Measurements from ENCODE around the gene LTBP1.
A peak's percentile ranks its signal among the peaks of the same experiment; 100 is the strongest.
"Not testable (repeated sequence)": the region's sequence is repeated elsewhere in the genome, so short reads cannot be mapped to it uniquely, and the experiment has no call there.

LTBP1 gene

GRCh38 chr2:33409417-33409955 is 462.7 kb downstream of the LTBP1 start:
- DNase-seq: no peak

DNA sequence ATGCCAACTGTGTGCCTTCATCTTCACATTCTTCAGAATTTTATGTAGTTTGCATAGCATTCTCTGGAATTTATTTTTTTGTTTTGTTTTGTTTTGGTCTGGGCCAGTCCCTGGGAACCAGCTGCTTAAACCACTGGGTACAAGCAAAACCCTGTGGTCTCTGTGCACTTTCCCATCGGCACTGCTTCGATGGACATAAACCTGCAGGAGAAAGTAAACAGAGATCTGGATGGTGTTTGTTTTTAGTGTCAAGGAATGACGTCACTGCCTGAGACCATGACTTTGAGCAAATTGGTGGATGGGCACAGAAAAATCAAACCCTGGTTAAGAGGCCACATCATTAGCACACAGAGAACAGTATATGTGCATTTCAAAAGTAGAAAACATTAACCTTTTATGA is 465.0 kb downstream of the LTBP1 start:
- DNase-seq: no peak

DNA sequence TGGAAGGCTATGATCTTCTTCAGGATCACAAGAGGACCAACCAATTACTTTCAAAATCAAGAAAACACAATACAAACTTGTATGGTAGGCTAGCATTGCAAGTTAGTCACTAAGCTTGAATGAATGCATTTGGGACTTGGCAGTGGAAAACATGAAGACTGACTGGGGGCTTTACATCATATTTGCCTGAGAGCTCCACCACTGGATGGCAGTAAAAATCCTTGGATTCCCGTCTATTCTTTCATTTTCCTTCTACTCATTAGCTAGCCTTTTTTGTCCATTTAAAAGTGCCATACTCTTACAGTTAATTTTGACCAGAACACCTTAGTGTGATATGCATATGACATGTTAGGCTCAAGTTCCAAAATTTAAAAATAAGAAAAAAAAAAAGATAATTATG is 466.2 kb downstream of the LTBP1 start:
- no peak for DNase-seq

DNA sequence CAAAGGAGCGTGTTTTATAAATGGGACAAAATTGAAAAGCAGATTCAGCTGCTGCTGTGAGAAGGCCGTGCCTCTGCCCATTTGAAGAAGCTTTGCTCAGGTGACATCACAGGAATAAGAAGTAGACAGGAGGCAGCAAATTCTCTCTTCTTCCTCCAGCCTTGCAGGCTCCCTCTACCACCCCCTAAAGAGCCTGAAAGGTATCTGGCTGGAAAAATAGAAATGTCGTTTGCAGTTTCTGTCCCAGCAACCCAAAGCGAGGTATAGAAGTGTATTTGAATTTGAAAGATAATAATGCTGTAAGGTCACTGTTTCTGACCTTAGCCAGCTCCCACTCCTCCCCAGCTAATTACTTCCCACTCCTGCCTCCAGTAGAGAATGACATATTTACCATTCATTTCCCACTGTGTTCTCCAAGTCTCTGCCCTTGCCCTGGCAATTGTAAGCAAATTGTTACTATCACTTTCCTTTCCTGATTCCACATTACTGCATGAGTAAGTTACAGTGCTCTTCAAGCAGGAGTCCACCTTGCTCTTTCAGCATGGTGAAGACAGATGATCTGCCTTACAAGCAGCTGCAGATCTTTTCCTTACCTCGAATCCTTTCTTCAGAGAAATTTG is 472.9 kb downstream of the LTBP1 start:
- DNase-seq: no peak

- no peak for DNase-seq
Observed at GRCh38 chr2:33420726-33421125, 474.0 kb downstream of the LTBP1 start.

GRCh38 chr2:33421820-33422219 is 475.1 kb downstream of the LTBP1 start:
- DNase-seq: no peak

GRCh38 chr2:33425161-33425560 is 478.4 kb downstream of the LTBP1 start:
- DNase-seq: no peak

GRCh38 chr2:33425586-33426031 is 478.9 kb downstream of the LTBP1 start:
- DNase-seq: no peak

DNA sequence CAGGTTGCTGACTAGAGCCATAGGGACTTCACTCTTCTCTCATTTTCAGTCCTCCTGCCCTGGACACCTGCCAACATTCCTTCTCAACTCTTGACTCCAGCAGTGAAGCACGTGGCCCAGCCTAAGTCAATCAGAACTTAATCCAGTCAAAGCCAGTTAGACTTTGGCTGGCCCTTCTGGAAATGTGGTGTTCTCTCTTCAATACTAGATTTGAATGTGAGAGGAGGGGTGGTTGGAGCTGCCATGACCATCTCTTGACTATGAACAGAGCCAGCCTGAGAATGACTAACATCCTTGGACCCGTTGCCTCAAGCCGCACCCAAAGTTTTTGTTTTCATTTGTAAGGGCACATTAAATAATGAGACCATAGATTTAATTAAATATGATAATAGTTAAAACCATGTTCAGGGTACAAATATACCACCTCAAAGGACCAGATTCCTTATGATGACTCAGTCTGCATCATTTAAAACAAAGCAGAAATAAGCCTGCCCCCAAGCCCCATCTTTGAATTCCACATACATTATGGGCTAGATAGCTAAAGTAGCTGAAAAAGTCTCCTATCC is 480.0 kb downstream of the LTBP1 start:
- no peak for DNase-seq

GRCh38 chr2:33430077-33430476 is 483.3 kb downstream of the LTBP1 start:
- no peak for DNase-seq

DNA sequence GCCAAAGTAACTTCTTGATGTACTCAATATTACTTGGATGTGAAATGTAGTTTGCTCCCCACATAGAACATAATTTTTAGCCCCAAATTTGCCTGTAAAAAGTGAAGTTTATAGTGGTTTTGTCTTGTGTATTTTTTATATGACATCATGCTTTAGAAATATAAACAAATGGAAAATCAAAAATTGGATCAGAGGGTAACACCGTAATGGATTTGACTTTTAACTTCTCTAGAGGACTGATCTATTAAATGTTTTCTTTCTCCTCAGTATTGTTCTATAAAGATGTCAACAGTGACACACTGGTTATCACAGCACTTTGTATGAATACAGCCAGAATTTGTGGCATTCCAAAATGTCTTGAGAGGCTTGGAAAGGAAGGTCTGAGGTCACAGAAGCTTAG is 484.1 kb downstream of the LTBP1 start:
- DNase-seq: no peak

GRCh38 chr2:33432871-33433270 is 486.1 kb downstream of the LTBP1 start:
- DNase-seq: no peak

GRCh38 chr2:33433279-33434235 is 486.8 kb downstream of the LTBP1 start:
- DNase-seq: no peak

GRCh38 chr2:33435518-33435917 is 488.8 kb downstream of the LTBP1 start:
- DNase-seq: no peak

DNA sequence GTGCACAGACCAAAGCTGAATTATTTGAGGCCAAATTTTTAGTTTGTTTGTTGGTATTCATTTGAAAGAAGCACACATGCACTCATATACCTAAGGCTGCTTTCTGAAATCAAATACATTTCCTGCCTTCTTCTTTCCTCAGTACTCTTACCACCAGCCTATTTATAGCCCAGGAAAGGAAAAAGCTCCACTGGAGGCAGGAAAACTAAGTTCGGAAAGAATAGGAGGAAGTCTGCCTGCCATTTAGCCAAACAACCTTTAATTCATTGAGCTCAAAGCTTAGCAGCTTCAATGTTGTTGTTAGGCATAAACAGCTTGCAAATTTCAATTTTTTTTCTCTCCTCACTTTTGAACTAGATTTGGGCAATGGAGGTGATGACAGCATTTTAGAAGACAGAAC is 489.3 kb downstream of the LTBP1 start:
- DNase-seq: no peak

DNA sequence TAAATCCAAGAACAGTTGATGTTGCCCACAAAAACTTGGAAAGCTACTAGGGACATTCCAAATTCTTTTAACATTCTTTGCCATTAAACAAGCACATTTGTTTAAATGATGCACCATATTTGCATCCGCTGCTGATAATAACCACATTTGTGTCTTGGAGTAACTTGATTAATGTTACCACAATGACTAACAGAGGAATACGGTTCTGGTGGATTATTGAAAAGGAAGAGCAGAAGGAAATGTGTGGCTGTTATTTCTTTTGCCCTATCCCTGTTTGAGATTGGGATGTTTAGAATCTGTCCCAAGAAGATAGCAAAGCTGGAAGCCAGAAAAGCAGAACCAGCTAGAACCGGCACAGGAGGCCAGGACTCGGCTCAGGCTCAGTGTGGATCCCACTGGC is 490.5 kb downstream of the LTBP1 start:
- DNase-seq: no peak

GRCh38 chr2:33437815-33438214 is 491.1 kb downstream of the LTBP1 start:
- no peak for DNase-seq

GRCh38 chr2:33441235-33441810 is 494.6 kb downstream of the LTBP1 start:
- DNase-seq: peak; percentile 25

DNA sequence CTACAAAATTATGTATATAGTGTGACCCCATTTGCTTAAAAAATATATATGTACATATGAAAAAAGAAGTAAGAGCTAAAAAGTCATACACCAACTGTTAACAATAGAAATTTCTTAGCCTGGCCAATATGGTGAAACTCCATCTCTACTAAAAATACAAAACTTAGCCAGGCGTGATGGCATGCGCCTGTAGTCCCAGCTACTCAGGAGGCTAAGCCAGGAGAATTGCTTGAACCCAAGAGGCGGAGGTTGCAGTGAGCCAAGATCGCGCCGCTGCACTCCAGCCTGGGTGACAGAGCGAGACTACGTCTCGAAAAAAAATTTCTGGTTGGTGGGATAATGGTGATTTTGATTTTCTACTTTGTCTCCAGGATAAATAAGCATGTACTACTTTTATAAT is 495.3 kb downstream of the LTBP1 start:
- not testable (repeated sequence) for DNase-seq

GRCh38 chr2:33442528-33443079 is 495.9 kb downstream of the LTBP1 start:
- DNase-seq: no peak

DNA sequence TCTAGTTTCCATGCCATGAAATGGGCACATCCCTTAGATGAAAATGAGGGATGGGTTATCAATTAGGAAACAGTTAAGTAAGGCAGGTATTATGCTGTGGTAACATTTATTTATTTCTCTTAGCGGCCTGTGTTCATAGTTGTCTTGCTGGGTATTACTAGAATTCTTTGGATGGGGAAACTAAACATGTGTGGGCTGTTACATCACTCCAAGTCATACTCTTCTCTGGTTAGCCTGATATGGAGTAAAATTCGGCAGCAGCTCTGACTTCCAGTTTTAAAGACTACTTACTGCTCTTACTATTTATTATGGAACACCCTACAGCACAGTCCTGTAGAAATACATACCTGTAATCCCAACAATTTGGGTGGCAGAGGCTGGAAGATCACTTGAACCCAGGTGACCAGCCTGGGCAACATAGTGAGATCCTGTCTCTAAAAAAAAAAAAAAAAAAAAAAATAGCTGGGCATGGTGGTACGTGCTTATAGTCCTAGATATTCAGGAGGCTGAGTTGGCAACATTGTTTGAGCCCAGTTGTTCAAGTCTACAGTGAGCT is 496.6 kb downstream of the LTBP1 start:
- DNase-seq: no peak

GRCh38 chr2:33444967-33445366 is 498.2 kb downstream of the LTBP1 start:
- DNase-seq: no peak
